Hematopoietic multipotent progenitor cell treated with erythropoietin and hydrocortisone succinate and interleukin-3 and kit ligand, for 15 days (in vitro differentiated cells): ENCODE results near the gene SEMA5A.

Experiments used
- DNase-seq: peaks from one replicate; pipeline ENCODE4 v3.0.0-alpha.2; 2015; ENCODE audit warnings: low spot score

SEMA5A gene

GRCh38 chr5:9265441-9266287, 280.2 kb downstream of the SEMA5A start:
- DNase-seq: no peak

GRCh38 chr5:9264301-9264700, 281.6 kb downstream of the SEMA5A start:
- no peak for DNase-seq

DNA sequence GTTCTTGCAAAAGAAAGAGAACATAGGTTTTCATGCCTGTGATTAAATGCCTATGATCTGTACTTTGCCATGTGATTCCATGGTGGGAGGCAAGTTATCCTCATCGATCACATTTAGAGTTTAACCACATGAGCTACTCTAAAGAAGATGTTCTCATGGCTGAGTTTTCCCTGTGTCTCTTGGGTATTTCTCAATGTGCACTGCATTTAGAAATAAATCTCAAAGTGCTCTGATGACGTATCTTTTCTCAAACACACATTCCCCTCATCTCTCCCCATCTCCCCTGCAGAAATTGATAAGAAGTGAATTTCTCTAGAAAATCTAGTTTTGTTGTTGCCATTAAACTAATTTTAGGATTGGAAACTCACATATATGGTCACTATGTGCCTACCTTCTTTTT, 282.2 kb downstream of the SEMA5A start:
- DNase-seq: no peak

DNA sequence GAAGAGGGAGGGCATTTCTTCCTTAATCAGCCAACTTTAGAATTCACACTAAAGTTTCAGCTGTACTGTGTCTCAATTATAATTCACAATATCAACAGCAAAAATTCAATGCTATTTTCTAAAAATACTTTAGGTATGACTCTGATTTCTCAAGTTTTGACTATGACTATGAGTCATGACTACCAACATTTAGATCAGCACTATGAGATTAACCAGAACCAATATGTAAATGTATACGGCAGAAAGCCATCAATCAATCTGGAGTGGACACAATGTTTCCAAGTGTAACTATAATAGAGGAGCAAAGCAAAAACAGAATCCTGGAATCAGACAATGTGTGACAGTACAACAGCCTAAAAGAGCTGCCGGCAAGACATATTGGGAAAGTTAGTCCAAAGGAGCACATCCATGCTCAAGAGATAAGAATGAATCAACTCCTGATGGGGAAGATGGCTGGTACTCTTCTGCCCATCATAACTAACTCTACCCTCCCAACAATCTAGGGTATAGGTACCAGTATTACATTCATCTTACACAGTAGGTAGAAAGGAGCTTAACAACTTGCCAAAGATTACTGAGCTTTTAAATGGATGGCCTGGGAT, 294.4 kb downstream of the SEMA5A start:
- no peak for DNase-seq

- DNase-seq: no peak
These were observed 296.6 kb downstream of the SEMA5A start for GRCh38 chr5:9249231-9249630.

DNA sequence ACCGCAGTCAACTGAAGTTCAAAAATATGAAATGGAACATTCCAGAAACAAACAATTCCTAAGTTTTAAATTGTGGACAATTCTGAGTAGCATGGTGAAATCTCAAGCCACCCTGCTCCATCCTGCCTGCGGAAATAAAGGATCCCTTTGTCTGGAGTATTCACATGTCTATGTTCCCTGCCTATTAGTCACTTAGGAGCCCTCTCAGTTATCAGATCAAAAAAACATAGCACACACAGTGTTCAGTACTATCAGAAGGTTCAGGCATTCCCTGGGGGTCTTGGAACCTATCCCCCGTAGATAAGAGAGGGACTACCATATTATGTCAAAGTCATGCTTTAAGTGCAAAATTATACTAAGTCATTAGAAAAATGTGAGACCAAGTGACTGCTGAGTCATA, 300.8 kb downstream of the SEMA5A start:
- no peak for DNase-seq

DNA sequence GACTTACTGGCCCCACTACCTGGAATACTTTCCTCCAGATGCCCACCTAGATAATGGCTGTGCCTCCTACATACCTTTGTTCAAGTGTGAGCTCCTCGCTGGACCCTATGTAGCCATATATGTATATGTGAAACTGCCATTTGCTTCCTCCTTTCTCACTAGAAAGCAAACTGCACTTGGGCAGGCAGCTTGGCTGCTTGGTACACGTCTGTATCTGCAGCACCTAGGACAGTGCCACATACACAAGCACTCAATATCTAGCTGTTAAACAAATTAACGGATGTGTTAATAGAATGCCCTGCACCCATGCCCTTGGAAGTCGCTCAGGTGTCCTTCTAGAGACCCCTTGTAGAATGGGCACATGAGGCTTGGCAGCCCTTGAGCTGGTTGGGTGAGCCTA, 301.5 kb downstream of the SEMA5A start:
- DNase-seq: no peak

DNA sequence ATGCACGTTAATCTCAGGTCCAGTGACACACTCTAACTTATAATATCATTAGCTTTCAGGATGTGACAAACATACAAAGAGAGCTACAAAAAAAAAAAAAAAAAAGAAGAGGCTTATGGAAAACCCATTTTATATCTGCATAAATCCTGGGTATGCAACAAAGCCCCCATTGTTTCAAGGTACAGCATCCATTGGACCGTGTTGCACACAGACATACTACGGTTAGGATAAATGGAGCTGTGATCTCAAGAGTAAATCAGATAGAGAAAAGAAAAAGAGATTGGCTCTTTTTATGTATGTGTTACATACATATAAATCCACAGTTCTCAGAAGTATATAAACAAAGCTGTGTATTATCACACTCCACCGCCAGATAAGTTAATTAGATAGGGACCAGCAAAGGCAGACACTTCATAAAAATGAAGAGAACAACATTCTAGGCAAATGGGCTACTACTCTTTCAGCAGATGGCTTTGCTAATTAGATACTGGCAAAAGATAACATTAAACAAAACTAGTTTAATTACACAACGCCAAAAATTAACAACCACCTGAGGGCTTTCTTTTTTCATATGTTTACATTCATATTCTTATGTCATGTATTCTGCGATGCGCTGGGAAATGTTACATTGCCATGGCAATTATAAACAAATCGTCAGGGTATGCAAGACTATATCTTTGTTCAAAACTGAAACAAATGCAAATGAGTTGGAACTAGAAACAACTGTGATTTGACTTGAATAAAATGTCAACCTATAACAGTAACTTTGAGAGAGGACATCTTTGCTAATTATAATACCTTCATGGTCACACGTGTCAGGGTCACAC, 304.2 kb downstream of the SEMA5A start:
- no peak for DNase-seq

DNA sequence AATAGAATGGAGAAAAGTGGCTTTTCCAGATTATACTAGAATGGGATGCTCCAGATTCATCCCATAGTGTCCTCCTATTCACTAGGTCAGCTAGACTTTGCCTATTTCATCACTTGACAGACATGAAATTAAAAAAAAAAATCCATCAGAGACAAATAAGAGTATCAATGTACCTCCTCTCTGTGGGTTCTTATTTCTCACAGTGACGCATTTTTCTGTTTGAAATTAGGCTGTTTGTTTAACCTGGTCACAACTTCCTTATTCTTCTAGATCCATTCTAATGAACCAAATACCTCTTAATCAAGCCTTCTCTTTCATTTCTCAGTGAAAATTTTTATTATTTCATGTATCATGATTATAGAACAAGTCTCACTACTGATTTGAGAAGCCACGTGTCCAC, 305.4 kb downstream of the SEMA5A start:
- DNase-seq: no peak

- DNase-seq: no peak
These were observed 306.2 kb downstream of the SEMA5A start for GRCh38 chr5:9239626-9240025.

DNA sequence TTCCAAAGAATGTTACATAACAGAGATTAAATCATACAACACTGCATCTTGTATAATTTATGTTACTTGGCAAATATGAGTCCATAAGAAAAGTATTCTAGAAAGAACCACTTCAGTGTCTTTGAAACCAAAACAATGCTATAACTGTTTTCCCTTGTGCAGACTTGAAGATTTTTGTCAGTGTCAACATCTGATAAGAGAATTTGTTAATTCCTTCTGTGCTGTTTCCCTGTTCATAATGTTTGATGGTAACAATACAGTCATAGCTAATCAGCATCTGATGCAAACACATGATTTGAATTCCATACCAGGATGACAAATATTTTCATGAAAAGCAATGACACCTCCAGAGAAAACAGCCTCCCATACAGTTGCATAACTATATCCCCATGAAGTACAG, 306.8 kb downstream of the SEMA5A start:
- DNase-seq: no peak

DNA sequence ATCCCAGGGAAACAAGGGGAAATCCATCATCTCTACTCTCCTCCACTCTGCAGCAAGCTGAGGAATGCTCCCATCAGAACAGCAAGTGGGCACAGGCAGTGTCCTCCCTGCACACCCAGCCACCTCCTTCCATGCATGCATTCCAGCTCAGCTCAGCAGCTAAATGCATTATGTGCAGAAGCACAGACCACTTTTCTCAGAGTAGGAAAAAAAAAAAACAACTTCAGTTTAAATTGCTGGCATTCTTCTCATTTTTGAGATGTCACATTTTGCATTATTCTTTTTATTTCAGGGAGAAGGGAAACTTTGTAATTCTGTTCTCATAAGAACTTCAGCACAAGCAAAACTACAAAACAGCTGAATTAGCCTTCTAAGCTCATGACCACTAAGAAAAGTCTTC, 312.2 kb downstream of the SEMA5A start:
- no peak for DNase-seq

DNA sequence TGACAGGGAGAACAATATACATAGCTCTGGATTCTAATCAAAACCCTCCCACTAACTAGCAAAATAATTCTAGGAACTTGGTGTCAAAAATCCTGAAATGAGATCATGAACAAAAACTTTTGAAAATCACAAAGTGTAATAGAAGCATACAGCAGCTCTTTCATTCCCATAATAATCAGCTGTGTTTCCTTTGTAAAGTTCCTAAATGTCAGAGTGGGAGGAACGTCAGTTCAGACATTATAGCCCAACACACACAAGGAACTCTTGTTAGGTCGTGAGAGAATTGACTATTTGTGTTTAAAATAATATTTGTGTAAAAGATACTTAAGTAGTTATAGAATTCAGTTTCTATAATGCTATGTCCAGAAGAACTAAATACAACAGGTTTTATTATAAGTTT, 312.8 kb downstream of the SEMA5A start:
- DNase-seq: no peak

DNA sequence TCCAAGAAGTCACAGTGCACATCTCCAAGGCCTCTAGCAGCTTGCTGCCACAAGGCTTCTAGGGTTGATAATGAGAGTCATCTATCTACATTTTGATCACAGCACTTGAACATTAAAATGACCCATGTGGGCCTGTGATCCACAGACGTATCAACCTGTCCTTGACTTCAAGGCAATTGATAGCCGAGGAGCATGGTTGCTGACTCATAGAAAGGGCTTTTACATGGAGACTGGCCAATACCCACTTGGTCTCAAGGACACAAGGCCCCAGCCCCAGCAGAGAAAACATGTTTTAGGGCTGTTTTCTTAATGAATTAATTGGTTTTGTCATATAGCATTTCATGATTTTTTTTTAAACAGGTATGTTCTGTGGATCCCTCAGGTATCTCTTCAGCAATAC, 314.0 kb downstream of the SEMA5A start:
- no peak for DNase-seq

- DNase-seq: no peak
These were observed 315.5 kb downstream of the SEMA5A start for GRCh38 chr5:9230355-9230754.

- no peak for DNase-seq
These were observed 319.8 kb downstream of the SEMA5A start for GRCh38 chr5:9226016-9226536.

DNA sequence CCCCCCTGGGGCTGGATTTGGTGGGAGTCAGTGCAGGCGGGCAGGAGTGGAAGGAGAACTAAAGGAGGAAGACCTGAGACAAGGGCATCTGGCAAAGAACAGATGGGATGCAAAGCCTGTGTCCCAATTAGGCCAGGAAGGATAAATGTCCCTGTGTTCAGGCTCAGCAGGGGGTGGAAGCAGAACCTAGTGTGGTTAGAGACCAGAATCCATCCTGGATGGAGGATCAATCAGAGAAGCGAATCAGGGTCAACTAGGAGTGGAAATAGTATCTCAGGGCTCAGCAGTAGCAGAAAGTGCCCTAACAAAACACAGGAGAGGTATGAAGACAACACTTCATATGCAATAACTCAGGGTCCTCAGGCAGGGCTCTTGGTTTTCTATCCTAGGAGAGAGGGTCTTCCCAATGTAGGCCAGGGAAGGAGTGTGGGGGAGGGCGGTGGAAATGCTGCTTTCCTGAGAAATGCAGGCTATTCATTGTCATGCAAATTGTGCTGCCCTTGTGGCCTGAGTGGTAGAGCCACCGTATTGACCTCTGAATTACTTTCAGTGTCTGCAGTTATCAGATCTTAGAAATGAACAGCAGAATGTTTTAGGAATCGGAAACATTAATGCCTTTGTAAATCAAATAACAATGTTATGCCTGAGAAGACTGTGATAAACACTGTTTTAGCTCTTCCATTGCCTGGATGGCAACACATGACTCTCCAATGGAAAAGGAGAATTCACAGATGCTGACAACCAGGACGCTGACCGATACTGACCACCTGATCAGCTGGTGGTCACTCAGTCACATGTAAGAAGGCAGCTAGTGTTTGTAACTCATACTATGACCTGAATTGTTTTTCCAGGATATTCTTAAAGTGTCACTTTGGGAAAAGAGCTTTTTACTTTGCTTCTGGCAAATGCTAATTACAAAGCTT, 323.6 kb downstream of the SEMA5A start:
- DNase-seq: no peak

- DNase-seq: no peak
These were observed 327.5 kb downstream of the SEMA5A start for GRCh38 chr5:9218358-9218757.

DNA sequence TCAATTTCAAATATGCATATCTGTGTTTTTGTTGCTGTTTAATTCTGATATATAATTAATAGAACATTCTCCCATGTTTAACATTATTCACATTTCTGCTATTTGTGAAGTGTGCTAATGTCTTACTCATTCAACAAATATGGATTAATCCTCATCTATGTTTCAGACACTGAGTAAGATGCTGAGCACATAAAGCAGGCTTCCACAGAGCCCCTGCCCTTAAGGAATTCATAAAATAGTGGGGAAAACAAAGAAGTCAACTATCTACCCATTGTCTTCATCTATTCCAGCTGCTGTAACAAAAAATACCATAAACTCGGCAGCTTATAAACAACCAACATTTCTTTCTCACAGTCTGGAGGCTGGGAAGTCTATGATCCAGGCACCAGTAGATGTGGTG, 333.3 kb downstream of the SEMA5A start:
- no peak for DNase-seq

DNA sequence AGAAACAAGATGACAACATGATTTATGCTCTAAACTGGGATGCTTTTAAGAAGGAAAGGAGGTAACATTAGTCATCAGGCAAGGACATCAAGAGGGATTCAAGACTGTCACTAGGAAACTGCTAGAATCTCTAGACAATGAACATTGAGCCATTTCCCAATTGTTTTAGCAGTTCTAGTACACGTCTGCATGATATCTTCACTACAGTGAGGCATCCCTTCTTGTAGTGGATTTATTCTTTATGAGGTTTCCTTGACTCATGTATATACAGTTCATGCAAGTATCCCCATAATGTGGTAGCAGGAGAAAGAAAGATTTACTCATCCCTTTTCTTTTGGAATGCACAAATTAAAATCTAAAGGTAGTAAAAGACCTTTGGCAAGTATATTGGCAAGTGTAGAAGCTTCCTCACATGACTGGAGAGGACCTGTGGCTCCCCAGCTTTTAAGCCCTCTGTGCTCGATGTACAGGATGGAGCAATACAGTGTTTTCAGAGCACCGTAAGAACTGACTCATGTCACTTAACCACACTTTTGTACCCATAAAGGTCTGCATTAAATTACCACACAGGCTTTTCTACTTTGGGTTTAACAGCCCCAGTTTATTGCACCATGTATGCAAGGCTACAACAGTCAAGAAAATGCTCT, 335.9 kb downstream of the SEMA5A start:
- no peak for DNase-seq

GRCh38 chr5:9207817-9208418, 338.0 kb downstream of the SEMA5A start:
- peak; percentile 23 for DNase-seq
